Suprapubic skin (tissue), 4 donors: Measurements from ENCODE around the gene KYNU.

Experiments used
- CTCF ChIP-seq, 2 donors: fragments of 200-600 bp in 1 of 2; fragments of 450-650 bp in 1 of 2; sonication (generic) in 1 of 2; IDR thresholded peaks; one replicate each; pipeline ENCODE4 v1.5.1; 2016 to 2019; ENCODE audit warnings: antibody characterized with exemption in 2 of 2, mild to moderate bottlenecking in 1 of 2, moderate library complexity in 1 of 2
- POLR2A ChIP-seq, 2 donors: fragments of 450-650 bp; IDR thresholded peaks; one replicate each; pipeline ENCODE4 v1.6.1; 2017; ENCODE audit warnings: antibody characterized with exemption in 2 of 2, mild to moderate bottlenecking in 2 of 2, moderate library complexity in 2 of 2
- POLR2AphosphoS5 ChIP-seq, 3 donors: sonication (generic); formaldehyde crosslinking; IDR thresholded peaks; one replicate each; pipeline ENCODE4 v1.6.1; 2017; ENCODE audit warnings: antibody characterized with exemption in 3 of 3

- TF ChIP-seq CTCF (IDR thresholded peaks at IDR 0.05) (no peak), POLR2A (IDR thresholded peaks at IDR 0.05) (no peak), POLR2AphosphoS5 (IDR thresholded peaks at IDR 0.05) (no peak)
Observed at GRCh38 chr2:142883526-142883925, 6.1 kb downstream of the KYNU start.
